GM20431 (cell line): Measurements from ENCODE around the gene NSD1.
"Not testable (repeated sequence)": the region's sequence is repeated elsewhere in the genome, so short reads cannot be mapped to it uniquely, and the experiment has no call there.

ENCODE experiments used
- in situ Hi-C: fragments of 300-500 bp; cut with MseI, MboI; formaldehyde crosslinking; loops from one replicate; pipeline ENCODE4 v1.15.0; 2020; ENCODE audit warnings: low sequenced_read_pairs; ENCODE audit not compliant: unreplicated experiment

Gene NSD1

DNA sequence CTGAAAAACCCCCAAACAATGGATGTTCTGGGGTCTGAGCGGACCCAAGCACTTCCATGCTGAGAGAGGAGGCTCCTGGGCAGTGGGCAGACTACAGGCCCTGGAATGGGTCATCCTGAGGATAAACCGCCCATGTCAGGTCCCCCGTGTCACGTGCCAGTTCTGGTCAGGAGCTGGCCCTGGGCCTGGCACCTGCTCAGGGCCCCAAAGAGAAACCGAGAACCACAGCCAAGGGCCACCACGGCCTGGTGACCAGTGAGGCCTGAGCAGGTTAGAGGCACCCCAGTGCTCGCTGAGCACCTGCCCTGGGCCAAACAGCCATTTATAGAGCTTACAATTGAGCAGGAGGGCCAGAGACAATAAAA, 202.1 kb downstream of the NSD1 start:
- in situ Hi-C loops: no loop called here

GRCh38 chr5:177336112-177336511, 202.5 kb downstream of the NSD1 start:
- in situ Hi-C loops: no loop called here

GRCh38 chr5:177336603-177337494, 203.3 kb downstream of the NSD1 start:
- in situ Hi-C loops: no loop called here

GRCh38 chr5:177338251-177339106, 204.9 kb downstream of the NSD1 start:
- in situ Hi-C loops: no loop called here

GRCh38 chr5:177339107-177339638, 205.6 kb downstream of the NSD1 start:
- in situ Hi-C loops: no loop called here

DNA sequence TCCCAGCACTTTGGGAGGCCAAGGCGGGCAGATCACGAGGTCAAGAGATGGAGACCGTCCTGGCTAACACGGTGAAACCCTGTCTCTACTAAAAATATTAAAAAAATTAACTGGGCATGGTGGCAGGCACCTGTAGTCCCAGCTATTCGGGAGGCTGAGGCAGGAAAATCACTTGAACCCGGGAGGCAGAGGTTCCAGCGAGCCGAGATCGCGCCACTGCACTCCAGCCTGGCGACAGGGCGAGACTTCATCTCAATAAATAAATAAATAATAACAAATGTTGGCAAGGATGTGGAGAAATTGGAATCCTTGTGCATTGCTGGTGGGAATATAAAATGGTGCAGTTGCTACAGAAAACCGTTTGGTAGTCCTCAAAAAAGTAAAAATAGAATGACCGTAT, 209.4 kb downstream of the NSD1 start:
- in situ Hi-C loops: not testable (repeated sequence)

- in situ Hi-C loops: no loop called here
Observed at GRCh38 chr5:177343777-177344176, 210.2 kb downstream of the NSD1 start.

DNA sequence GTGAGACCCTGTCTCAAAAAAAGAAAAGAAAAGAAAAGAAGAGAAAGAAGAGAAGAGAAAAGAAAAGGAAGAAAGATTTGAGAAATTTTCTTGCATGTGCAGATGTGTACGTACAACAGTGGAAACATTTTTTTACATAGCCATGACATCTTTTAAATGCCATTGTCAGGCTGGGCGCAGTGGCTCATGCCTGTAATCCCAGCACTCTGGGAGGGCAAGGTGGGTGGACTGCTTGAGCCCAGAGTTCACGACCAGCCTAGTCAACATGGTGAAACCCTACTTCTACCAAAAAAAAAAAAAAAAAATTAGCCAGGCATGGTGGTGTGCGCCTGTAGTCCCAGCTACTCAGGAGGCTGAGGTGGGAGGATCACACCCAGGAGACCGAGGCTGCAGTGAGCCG, 211.3 kb downstream of the NSD1 start:
- in situ Hi-C loops: no loop called here

DNA sequence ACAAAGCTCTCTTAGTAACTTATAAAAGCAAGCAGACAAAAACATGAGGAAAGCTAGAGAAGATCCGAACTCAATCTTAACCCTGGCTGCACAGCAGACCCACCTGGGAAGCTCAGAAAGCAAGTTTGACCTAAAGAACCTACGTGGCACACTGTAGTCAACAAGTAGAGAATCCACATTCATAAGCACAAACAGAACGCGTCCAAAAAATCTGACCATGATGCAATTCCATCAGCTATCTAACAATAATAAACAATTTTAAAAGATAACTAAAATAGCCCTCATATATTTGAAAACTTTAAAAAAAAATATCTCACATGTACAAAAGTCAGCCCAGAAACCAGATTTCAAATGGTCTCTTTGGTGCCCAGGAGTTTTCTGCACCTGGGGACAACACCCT, 213.2 kb downstream of the NSD1 start:
- in situ Hi-C loops: no loop called here

GRCh38 chr5:177347699-177348098, 214.1 kb downstream of the NSD1 start:
- in situ Hi-C loops: no loop called here

- in situ Hi-C loops: no loop called here
Observed at GRCh38 chr5:177349362-177349647, 215.7 kb downstream of the NSD1 start.

DNA sequence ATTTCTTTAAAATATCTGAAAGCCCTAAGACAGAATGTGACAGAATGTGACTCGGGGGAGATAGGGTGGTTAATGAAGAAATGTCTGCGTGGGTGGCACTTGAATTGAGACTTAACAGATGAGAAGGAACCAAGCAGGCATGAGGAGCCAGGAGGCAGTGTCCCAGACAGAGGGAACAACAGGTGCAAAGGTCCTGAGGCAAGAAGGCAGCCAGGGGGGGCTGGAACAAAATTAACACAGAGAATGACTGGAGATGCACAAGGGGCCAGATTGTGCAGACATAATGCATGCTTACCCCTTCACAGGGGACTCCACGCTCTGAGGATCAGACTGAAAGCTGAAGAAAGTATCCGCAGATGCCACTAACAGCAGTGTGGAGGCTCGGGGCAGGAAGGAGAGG, 216.2 kb downstream of the NSD1 start:
- in situ Hi-C loops: no loop called here
